CD4-positive, alpha-beta T cell treated with Interleukin-21 for 1 hour (primary cell): Measurements from ENCODE around the gene FGA.

ENCODE experiments used
- DNase-seq: peaks from one replicate; pipeline ENCODE4 v3.0.0-alpha.2; 2020

The FGA gene

GRCh38 chr4:154578919-154579318, 11.6 kb downstream of the FGA start:
- DNase-seq, result no peak

- DNase-seq, result no peak
Observed at GRCh38 chr4:154577324-154577723, 13.2 kb downstream of the FGA start.

- DNase-seq, result no peak
Observed at GRCh38 chr4:154574311-154574710, 16.2 kb downstream of the FGA start.

GRCh38 chr4:154573190-154573870, 17.2 kb downstream of the FGA start:
- DNase-seq, result no peak

GRCh38 chr4:154569584-154569983, 21.0 kb downstream of the FGA start:
- no peak for DNase-seq

GRCh38 chr4:154569028-154569427, 21.5 kb downstream of the FGA start:
- DNase-seq, result no peak

- DNase-seq, result no peak
Observed at GRCh38 chr4:154566639-154567204, 23.8 kb downstream of the FGA start.

GRCh38 chr4:154565704-154566103, 24.8 kb downstream of the FGA start:
- DNase-seq, result no peak

- no peak for DNase-seq
Observed at GRCh38 chr4:154564311-154564710, 26.2 kb downstream of the FGA start.

GRCh38 chr4:154562697-154563254, 27.8 kb downstream of the FGA start, which contains the start of gene FGB:
TSS of gene FGB (plus strand) at chr4:154563011. CDS start at chr4:154563019, 8 bp downstream.
- DNase-seq, result no peak

- DNase-seq, result no peak
Observed at GRCh38 chr4:154560824-154561231, 29.7 kb downstream of the FGA start.

- DNase-seq, result no peak
Observed at GRCh38 chr4:154560419-154560801, 30.1 kb downstream of the FGA start.

GRCh38 chr4:154559494-154560418, 30.8 kb downstream of the FGA start:
- DNase-seq, result peak; percentile 22

GRCh38 chr4:154559141-154559493, 31.4 kb downstream of the FGA start:
- DNase-seq, result no peak

- peak; percentile 83 for DNase-seq
Observed at GRCh38 chr4:154551872-154552686, 38.5 kb downstream of the FGA start.

- peak; percentile 96 for DNase-seq
Observed at GRCh38 chr4:154549894-154550790, 40.4 kb downstream of the FGA start, which contains the start of gene PLRG1. TSS of gene PLRG1 (minus strand) at chr4:154550400. CDS start at chr4:154550308, 92 bp downstream.

- no peak for DNase-seq
Observed at GRCh38 chr4:154545689-154546088, 44.9 kb downstream of the FGA start.

GRCh38 chr4:154542271-154542879, 48.2 kb downstream of the FGA start:
- no peak for DNase-seq
